ENCODE measurements around the gene RBP5.
"Not testable (repeated sequence)": the region's sequence is repeated elsewhere in the genome, so short reads cannot be mapped to it uniquely, and the experiment has no call there.

Gene RBP5

DNA sequence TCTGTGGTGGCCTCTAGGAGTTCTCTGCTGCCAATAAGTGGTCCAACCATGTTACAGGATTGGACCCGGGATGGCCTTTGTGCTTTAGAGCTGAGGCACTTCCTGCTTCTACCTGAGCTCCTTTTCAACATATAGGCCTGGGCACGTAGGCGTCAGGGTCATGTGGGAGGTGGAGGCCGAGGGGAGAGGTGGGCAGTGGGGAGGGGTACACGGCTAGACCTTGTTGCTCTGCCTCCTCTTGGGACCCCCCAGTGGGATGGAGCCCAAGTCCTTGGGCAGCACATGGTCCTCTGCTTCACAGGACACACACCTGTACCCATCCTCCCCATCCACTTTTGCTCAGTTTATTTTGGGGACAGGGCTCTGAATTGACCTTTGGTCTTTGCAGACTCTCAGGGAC, 7.4 kb downstream of the RBP5 start:
- DNase-seq: no peak

DNA sequence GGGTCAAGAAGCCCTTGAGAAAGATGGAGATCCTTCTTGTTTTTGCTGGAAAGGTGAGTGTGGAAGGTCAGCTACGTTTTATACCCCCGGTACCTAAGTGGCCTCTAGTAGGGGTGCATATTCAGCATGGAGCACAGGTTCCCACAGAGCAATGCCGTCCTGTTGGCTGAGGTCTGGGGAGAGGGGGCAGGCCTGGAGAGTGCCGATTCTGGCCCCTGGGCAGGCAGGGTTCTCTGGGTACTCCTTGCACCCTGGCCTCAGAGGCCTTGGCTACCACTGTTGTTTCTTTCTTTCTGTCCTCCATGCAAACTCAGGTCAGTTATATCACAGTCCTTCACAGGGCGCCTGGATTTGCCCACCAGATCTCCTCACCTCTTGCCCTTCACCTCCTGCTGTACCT, 8.5 kb downstream of the RBP5 start:
- DNase-seq: no peak

DNA sequence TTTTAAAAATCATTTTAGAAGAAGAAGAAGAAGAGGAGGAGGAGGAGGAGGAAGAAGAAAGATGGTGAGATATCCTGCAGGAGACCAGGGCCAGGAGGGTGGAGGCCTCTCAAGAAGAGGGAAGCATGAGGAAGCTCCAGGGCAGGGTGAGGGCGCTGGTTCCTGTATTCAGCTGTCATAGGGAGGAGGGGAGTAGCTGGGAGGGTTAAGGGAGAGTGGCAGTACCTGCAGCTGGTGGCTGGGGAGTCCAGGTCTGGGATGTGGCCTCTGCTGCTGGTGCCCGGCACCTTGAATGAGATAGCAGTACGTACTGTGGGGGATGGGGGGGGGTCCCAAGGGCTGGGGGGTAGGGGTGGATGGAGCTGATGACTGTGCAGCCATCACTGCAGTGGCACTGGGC, 9.8 kb downstream of the RBP5 start:
- no peak for DNase-seq

DNA sequence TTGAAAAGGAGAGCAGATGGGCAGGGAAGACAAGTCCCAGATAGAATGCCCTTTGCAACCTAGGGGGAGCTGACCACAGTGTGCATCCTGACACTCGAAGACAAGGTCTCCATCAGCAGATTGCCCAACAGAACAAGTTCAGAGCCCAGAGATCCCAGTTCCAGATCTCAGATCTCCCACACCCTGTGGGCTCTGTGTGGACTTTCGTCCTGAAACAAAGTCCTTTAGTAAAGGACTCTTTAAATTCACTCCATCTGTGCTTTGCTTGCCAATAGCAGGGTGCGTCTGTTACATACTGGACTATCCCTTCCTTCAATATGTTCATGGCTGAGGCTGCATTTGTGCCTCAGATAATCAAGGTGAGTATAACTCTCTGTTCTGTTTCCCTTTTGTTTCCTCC, 11.0 kb downstream of the RBP5 start:
- no peak for DNase-seq

DNA sequence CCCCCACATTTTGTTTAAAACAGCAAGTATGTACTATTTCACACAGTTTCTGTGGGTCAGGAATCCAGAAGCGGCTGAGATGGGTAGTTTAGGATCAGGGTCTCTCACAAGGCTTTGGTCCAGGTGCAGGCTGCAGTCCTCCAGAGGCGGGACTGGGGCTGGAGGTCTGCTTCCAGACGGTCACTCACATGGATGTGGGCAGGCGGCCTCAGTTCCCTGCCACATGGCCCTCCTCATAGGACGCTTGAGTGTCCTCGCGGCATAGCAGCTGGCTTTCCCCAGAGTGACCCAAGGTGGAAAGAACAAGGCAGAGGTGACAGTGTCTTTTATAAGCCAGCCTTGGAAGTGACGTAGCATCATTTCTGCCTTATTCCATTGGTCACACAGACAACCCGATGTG, 11.8 kb downstream of the RBP5 start:
- no peak for DNase-seq

DNA sequence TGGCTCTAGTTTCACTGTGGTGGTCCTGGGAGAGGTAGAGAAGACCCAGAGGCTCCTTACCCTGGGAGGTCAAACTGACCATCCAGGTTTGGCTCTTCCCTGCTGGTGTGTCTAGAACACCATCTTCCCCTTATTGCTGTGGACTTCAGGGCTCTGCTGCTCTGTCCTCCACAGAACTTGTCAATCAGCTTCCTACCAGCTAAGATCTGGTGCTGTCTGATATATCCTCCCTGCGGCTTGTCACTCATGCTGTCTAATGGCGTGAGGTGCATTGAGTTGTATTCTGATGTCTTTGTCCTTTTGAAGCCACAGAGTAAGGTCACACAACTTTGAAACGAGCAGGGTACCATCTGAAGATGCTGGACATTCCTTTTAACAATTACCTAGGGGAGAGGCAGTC, 12.5 kb downstream of the RBP5 start:
- DNase-seq: no peak

DNA sequence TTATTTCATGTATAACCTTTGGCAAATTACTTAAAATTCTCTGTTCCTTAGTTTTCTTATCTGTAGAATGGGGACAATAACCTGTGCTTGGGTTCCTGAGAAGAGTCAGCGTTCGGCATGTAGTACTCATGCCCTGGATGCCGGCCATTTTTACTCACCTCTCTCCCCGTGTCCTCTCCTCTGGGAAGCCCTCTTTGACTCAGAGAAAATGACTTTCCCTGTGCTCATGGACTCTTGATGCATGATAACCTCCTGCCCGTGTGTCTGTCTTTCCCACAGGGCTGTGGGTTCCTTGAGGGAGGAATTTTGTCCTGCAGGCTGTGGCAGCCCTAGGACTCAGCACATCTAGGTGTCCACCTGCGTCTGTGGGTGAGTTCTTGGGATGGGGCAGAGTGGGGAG, 13.8 kb downstream of the RBP5 start:
- no peak for DNase-seq

DNA sequence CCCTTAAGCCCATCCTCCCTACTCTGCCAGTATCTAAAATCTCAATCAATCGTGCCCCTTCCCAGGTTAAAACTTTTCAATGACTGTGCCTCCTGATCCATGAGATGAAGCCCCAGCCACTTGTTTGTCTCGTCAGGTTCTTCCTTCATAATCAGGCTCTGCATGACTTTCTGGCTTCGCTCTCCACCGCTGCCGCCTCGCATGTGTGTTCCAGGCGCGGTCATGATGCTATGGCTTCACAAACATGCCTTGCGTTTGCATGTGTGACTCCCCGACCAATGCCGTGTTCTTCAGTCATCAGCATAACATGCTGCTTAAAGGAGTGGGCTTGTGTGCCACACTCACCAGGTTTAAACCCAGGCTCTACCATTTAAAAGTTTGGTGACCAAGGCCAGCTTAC, 14.7 kb downstream of the RBP5 start:
- no peak for DNase-seq

DNA sequence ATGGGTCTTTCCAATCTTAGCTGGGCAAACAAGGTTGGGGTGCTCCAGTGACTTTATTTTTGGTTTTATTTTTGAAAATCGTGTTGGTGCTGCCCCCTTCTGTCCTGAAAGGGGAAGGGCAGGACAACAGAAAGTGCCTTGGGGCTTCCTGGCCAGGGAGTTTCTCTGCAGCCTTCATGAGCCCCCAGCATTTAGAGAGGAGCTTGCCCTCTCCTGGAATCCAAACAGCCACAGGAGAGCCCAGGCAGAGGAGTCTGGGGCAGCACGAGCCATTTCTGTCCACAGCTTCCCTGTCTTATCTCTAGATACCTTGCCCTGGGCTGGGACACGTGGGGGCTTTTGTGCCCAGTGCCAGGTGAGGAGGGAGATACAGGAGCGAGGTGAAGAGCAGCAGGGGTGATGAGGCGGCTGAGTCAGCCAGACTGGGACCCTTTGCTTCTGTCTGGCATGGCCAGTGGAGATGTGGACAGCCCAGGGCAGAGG, 15.3 kb downstream of the RBP5 start:
- DNase-seq: peak; percentile 37

DNA sequence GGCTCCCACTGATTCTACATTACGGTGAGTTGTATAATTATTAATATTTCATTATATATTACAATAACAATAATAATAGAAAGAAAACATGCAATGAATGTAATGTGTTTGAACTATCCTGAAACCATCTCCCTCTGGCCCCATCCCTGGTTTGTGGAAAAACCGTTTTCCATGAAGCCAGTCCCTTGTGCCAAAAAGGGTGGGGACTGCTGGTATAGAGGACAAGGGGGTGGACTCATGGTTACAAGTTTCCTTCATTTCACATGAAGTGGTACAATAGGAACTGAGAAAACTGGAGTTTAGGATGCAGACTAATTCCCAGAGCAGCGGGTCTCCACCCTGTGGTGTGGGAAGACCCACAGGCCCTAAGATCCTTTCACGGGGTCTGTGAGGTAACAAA, 16.6 kb downstream of the RBP5 start:
- DNase-seq: no peak

DNA sequence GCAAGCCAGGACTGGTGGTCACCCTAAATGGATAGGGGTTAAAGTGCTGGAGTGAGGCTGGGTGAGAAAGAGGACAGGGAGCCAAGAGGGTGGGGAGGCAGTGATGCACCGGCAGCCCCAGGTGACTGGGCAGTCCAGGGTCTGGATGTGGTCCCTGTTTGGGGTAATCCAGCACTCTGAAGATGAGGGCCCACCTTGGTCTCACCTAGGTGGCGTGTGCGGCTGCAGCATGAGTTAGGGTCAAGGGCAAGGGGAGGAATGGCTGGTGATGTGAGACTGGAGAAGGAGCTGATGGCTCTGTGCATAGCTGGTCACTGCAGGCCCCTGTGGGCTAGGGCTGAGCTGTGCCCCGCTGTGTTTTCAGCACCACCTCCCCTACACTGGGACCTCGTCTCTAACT, 18.0 kb downstream of the RBP5 start:
- no peak for DNase-seq

DNA sequence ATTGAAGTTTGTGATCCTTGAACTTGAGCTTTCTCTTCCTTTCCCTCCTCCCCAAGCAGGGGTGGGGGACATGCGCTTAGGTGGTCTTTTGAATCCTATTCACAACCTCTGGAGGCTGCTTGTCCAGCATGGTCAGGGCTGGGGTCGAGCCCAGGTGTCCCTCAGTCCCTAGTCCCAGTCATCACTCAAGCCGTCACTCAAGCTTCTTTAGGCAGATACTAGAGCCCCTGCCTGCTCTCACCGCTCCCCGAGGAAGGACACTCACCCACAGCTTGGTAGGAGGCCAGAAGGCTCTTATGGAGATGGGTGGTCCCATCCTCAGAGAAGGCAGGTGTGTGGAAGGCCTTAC, 19.1 kb downstream of the RBP5 start:
- DNase-seq: no peak

DNA sequence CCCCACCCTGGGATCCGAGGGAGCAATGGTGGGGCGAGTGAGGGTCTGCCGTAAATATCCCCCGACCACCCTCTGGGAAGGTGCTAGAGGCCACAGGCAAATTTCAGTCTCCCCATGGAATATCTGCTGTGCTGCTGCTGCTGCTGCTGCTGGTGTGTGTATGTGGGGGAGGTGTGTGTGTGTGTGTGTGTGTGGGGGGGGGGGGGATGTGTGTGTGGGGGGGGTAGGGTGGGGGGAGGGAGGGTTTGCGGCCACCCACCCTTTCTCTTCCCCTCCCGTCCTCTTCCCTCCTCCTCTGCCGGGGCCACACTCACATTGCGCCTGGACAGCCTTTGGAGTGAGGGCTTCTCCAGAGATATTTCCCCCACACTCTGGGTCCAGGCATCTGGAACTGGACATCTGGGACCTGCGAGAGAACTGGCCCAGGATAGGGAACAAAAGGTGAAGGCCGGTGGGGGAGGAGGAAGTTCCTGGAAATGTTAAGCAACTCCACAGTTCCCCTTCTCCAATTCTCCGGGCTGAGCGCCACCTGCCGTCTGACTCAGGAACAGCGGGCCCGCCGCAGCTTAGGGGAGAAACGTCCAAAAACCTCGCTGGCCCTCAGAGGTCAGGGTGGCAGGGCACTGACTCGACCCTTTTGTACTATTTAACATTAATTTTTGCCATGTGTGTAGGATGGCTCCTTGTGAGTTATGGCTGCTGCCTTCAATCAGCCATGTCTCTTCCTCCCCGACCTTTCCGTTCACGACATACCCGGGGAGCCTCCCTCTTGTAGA, 19.7 kb downstream of the RBP5 start, which contains the start of gene C1RL:
Gene C1RL (minus strand): TSS at position 419 of the 776 bp plus-strand sequence. CDS start 34 bp downstream, at position 385.
- peak; percentile 81 for DNase-seq

DNA sequence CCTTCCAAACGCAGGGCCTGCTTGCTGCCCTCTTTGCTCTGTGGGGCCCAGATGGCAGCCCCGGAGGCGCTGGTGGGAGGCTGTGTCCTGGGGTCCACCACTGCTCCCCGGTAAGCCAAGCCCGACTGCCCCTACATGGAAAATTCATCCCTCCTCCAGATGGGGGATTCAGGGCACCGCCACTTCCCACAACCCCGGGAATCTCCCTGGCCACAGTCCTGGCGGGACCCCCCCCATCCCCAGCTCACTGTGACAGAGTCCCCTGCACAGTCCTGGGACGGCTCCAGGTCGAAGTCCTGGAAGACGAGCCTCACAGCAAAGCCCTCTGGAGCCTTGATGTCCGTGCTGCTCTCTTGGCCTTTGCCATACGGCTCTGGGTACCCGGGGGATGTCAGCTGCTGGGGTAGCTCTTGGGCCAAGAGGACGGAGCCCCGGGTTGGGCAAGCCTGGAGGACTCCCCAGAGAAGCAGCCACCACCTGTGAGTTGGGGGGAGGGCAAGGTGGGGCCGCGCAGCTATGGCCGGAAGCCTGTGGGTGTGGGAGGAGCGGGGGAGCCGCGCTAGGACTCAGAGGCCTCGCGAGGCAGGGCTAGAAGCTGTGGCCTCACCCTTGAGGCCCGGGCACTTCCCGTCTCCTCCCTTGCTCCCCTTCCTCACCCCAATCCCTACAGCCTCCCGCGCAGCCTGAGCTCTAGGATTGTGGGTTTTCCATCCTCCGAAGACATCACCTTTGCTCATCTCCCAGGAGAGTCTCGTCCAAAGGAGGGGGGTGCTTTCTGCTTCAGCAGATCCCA, 20.5 kb downstream of the RBP5 start:
- peak; percentile 77 for DNase-seq

DNA sequence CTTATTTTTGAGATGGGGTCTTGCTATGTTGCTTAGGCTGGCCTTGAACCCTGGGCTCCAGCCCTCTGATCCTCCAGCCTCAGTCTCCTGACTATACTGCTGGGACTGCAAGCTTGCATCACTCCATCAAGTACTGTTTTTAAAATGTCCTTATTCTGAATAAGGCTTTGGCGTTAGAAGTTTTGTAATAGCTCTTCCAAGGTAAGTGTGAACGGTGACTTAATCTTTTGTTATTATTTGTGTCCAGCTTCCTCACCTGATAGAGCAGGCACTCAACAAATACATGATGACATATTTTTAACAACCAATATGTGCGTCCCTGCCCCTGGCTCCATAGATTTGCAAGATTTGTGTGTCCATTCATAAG, 21.1 kb downstream of the RBP5 start:
- DNase-seq: no peak

DNA sequence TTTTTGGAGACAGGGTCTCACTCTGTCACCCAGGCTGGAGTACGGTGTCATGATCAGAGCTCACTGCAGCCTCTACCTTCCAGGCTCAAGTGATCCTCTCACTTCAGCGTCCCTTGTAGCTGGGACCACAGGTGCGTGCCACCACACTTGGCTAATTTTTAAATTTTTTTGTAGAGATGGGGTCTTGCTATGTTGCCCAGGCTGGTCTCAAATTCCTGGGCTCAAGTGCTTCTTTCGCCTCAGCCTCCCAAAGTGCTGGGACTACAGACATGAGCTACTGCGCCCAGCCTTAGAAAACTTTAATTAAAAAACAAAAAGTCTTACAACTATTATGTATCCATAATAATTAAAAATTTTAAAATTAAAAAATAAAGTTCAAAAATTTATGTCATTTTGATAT, 21.5 kb downstream of the RBP5 start:
- not testable (repeated sequence) for DNase-seq

DNA sequence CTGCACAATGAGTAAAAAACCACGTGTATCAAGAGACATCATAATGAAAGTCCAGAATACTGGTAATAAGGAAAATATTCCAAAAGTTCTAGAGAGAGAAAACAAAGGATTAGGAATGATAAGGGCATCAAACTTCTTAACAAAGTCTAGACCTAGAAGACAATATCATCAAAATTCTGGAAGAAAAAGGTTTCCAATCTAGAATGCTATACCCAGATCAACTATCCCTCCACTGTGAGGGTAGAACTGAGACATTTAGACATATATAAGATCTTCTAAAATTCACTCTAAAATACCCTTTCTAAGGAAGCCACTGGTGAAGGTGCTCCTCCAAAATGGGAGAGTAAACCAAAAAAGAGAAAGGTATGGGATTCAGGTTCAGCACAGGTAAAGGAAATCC, 22.6 kb downstream of the RBP5 start:
- DNase-seq: no peak

DNA sequence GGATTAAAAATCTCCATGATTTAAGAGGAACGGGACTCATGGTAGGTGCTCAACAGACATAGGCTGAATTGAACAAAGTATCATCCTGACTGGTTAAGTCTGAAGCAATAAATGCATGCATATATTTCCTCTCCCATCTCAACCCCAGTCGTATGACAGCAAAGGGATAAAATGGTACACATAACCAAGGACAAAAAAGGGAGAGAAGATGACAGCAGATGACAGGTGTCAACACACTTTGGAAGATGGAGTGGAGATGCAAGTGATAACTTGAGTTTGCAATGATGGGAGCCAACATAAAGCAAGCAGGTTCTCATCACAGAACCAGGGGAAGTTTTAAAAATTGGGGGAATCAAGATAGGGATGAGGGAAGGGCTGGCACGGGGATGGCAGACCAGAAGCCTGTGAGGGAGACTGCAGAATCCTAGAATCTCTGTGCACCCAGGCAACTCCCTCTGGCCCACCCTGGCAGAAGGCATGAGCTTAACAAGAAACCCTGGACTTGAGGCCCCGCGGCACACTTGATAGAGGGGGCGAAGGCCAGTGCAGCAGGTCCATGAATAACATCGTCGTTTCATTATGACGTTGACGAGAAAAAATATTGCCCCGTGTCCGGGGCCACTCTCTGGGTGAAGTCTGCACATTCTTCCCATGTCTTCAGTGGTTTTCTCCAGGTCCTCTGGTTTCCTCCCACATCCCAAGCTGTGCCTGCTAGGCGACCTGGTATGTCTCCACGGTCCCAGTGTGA, 24.7 kb downstream of the RBP5 start:
- no peak for DNase-seq

DNA sequence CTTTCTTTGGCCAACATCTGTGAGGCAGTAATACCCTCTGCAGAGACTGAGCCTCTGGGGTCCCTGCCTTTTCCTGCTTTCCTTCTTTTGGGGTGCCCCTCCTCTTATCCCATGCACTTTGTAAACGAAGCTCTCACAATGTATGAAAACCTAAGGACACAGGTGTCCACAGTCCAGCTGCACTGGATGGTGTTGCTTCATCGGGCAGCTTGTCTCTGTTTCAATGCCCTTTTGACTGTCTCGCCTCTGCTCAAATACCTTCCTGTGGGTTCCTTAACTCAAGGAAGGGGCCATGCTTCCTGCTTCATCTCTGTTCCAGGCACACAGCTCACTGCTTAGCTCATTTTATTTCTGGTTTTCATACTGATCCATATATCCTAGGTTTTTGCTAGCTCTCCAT, 26.1 kb downstream of the RBP5 start:
- no peak for DNase-seq

DNA sequence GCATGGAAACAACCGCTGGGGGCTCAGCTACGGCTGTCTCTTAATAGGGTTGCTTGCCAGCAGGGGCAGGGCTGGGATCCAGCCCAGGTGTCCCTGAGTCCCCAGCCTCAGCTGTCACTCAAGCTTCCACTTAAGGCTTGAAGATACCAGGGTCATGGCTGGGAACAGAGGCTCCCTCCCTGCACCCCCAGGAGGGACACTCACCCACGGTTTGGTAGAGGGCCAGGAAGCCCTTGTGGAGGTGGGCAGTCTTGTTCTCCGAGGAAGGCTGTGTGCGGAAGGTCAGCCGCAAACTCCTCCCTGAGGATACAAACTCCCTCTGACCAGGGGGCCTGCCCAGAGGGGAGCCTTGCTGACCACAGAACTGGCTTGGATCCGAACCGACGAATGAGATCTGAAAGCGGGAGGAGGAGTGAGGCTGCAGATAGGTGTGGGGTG, 27.0 kb downstream of the RBP5 start:
- DNase-seq: no peak

DNA sequence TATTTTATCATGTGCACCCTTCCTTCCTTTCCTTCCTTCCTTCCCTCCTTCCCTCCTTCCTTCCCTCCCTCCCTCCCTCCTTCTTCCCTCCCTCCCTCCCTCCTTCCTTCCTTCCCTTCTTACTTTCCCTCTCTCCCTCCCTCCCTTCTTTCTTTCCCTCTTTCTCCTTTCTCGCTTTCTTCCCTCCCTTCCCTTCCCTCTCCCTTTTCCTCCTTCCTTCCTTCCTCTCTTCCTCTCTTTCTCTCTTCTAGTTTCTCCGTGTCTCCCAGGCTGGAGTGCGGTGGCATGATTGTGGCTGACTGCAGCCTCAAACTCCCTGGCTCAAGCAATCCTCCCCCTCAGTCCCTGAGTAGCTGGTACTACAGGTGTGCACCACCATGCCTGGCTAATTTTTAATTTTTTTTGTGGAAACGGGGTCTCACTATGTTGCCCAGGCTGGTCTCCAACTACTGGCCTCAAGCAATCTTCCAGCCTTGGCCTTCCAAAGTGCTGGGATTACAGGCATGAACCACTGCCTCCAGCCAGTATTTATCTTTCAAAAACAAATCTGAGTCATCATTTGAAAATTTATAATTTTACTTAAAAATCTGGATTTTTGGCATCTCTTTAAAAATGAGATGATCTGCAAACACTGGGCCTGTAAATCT, 27.5 kb downstream of the RBP5 start:
- no peak for DNase-seq

DNA sequence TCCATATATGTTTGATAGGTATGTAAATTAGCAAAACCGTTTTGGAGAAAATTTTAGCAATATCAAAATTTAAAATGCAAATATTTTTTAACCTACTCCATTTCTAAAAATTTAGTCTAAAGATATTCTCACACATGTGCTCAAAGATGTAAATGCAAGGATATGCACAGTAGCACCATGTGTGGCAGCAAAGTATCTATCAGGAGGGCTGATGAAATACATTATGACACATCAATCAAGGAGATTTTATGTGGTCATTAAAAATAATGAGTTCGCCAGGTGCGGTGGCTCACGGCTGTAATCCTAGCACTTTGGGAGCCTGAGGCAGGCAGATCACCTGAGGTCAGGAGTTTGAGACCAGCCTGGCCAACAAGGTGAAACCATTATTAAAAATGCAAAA, 28.4 kb downstream of the RBP5 start:
- no peak for DNase-seq

Measured in activated gamma-delta T cell treated with Interleukin-2 at 50 U/mL for 16 hours (primary cell).